Keratinocyte (primary cell): ENCODE measurements around the gene SIN3B. TPM values are rescaled to one million over a fixed set of nuclear protein-coding genes. Genes with fewer than 3 reads are reported as not detected.

Experiments used
- DNase-seq: peaks from one replicate; pipeline ENCODE4 v3.0.0-alpha.2; 2011; ENCODE audit warnings: low read depth, missing footprints, low spot score
- FAIRE-seq: peaks from 2 replicates; lab custom pipeline; 2011; peaks lifted over from hg19 to GRCh38; lab: Jason Lieb, UNC
- H2AFZ ChIP-seq: 2 replicates; pipeline ENCODE4 v1.6.0; 2012; ENCODE audit warnings: low read length, control low read depth, inconsistent platforms; ENCODE audit not compliant: control insufficient read depth
- H3K27ac ChIP-seq: 2 replicates; pipeline ENCODE4 v1.5.1; 2011; ENCODE audit warnings: low read length; ENCODE audit not compliant: control insufficient read depth, insufficient read depth
- H3K27me3 ChIP-seq: 3 replicates; pipeline ENCODE4 v1.6.0; 2011; ENCODE audit warnings: low read length; ENCODE audit not compliant: control insufficient read depth, insufficient read depth; ENCODE audit errors: extremely low read depth
- H3K36me3 ChIP-seq, 2 experiments: 2 replicates in 1 of 2; 3 replicates in 1 of 2; pipeline ENCODE4 v1.5.1; 2011; ENCODE audit warnings: low read length in 2 of 2, mild to moderate bottlenecking in 1 of 2; ENCODE audit not compliant: control insufficient read depth in 2 of 2, insufficient read depth in 2 of 2; ENCODE audit errors: extremely low read depth in 1 of 2
- H3K4me1 ChIP-seq: 3 replicates; pipeline ENCODE4 v1.5.1; 2011; ENCODE audit warnings: low read length; ENCODE audit not compliant: control insufficient read depth, insufficient read depth; ENCODE audit errors: extremely low read depth
- H3K4me2 ChIP-seq: 3 replicates; pipeline ENCODE4 v1.6.0; 2011; ENCODE audit warnings: low read depth, low read length; ENCODE audit not compliant: control insufficient read depth, insufficient read depth; ENCODE audit errors: extremely low read depth
- H3K4me3 ChIP-seq, 3 experiments: fragments of 200-600 bp in 1 of 3; sonication (generic) in 1 of 3; 2 replicates in 2 of 3; 3 replicates in 1 of 3; pipeline ENCODE4 v1.5.1; 2011 to 2016; ENCODE audit warnings: low read length in 3 of 3, mild to moderate bottlenecking in 3 of 3, control low read depth in 2 of 3, inconsistent platforms in 1 of 3, low read depth in 1 of 3, mixed read lengths in 1 of 3, mixed run types in 1 of 3, moderate library complexity in 1 of 3; ENCODE audit not compliant: control insufficient read depth in 2 of 3, insufficient read depth in 2 of 3; ENCODE audit errors: extremely low read depth in 1 of 3
- H3K79me2 ChIP-seq: 2 replicates; pipeline ENCODE4 v1.6.0; 2012; ENCODE audit warnings: low read length; ENCODE audit not compliant: control insufficient read depth, insufficient read depth
- H3K9ac ChIP-seq: 3 replicates; pipeline ENCODE4 v1.6.0; 2011; ENCODE audit warnings: low read length; ENCODE audit not compliant: control insufficient read depth, insufficient read depth; ENCODE audit errors: extremely low read depth
- H3K9me1 ChIP-seq: 3 replicates; pipeline ENCODE4 v1.6.0; 2011; ENCODE audit warnings: low read length; ENCODE audit not compliant: control insufficient read depth, insufficient read depth; ENCODE audit errors: extremely low read depth
- H3K9me3 ChIP-seq: 2 replicates; pipeline ENCODE4 v1.5.1; 2012; ENCODE audit warnings: low read depth, low read length; ENCODE audit not compliant: control insufficient read depth
- H4K20me1 ChIP-seq: 3 replicates; pipeline ENCODE4 v1.6.0; 2011; ENCODE audit warnings: low read length; ENCODE audit not compliant: control insufficient read depth, insufficient read depth; ENCODE audit errors: extremely low read depth
- CTCF ChIP-seq, 3 experiments: IDR thresholded peaks in 1 of 3; conservative IDR thresholded peaks in 1 of 3; optimal IDR thresholded peaks in 1 of 3; 2 replicates in 2 of 3; 3 replicates in 1 of 3; pipeline versions ENCODE3 to v1.5.1; 2011; ENCODE audit warnings: low read length in 3 of 3, mild to moderate bottlenecking in 3 of 3, moderate library complexity in 2 of 3, control low read depth in 1 of 3, inconsistent platforms in 1 of 3; ENCODE audit not compliant: insufficient read depth in 2 of 3; ENCODE audit errors: extremely low read depth in 1 of 3
- EZH2 ChIP-seq: IDR thresholded peaks from one replicate; pipeline ENCODE4 v1.6.1; 2012; ENCODE audit warnings: inconsistent platforms, mild to moderate bottlenecking, low read length, moderate library complexity
- dilution Hi-C: fragments of 300-500 bp; cut with MboI; formaldehyde crosslinking; loops from one replicate; pipeline ENCODE4 v1.7.0; 2020; ENCODE audit warnings: low sequenced_read_pairs; ENCODE audit not compliant: extremely low pct_ligation_motif_present
- polyA plus RNA-seq, 5 experiments: library from polyadenylated mRNA; depleted of rRNA in 3 of 5; stranded (reverse) in 3 of 5; stranded (forward) in 1 of 5; unstranded in 1 of 5; fragments of >200 nt; gene quantifications; 1 replicate in 1 of 5; 2 replicates in 3 of 5; 3 replicates in 1 of 5; pipeline versions ENCODE4 v1.2.1 to v1.2.3, GENCODE V29; 2011 to 2012; ENCODE audit warnings: missing spikeins in 2 of 5, low read depth in 1 of 5, low replicate concordance in 1 of 5

SIN3B gene
- polyA plus RNA-seq, 1 donor (not counting 4 experiments of a cell fraction or from before 2014, with no cell fraction given), result 30.9 TPM

- DNase-seq (no peak), FAIRE-seq (no peak)
- Histone ChIP-seq H3K9me3 (peaks cover 7% of the 10 kb centered on the region), H3K4me1 (peaks cover 8% of the 10 kb centered on the region), H3K27me3 (no peaks in the 10 kb centered on the region), H3K9me1 (no peaks in the 10 kb centered on the region), H4K20me1 (no peaks in the 10 kb centered on the region), H3K4me3 (no peak overlapping the region), H3K79me2 (no peaks in the 10 kb centered on the region), H3K4me2 (no peak overlapping the region), H3K27ac (no peak overlapping the region), H3K36me3 (peaks cover 19 to 32% of the 10 kb centered on the region in 2 experiments), H2AFZ (no peak overlapping the region), H3K9ac (no peak overlapping the region)
- TF ChIP-seq EZH2, result no peak
- no peak for TF ChIP-seq CTCF (optimal IDR thresholded peaks at IDR 0.05 in 1 of 3, IDR thresholded peaks at IDR 0.05 in 1 of 3, conservative IDR thresholded peaks at IDR 0.05 in 1 of 3; ENCODE audit: extremely low read depth in 1 of 3, insufficient read depth in 2 of 3, low read length in 3 of 3)
- dilution Hi-C loops, result no loop called here
Measured at GRCh38 chr19:16880884-16881554, 51.8 kb downstream of the SIN3B start.

- Histone ChIP-seq H3K27ac (no peak overlapping the region), H3K4me1 (peaks cover 8% of the 10 kb centered on the region), H3K27me3 (no peaks in the 10 kb centered on the region), H3K4me3 (no peak overlapping the region), H4K20me1 (no peaks in the 10 kb centered on the region), H3K79me2 (no peaks in the 10 kb centered on the region), H3K9me1 (no peaks in the 10 kb centered on the region), H3K36me3 (peaks cover 12 to 23% of the 10 kb centered on the region in 2 experiments), H3K4me2 (no peak overlapping the region), H3K9me3 (peaks cover 7% of the 10 kb centered on the region), H2AFZ (no peak overlapping the region), H3K9ac (no peak overlapping the region)
- dilution Hi-C loops, result no loop called here
- FAIRE-seq (no peak), DNase-seq (no peak)
- no peak for TF ChIP-seq CTCF (optimal IDR thresholded peaks at IDR 0.05 in 1 of 3, IDR thresholded peaks at IDR 0.05 in 1 of 3, conservative IDR thresholded peaks at IDR 0.05 in 1 of 3; ENCODE audit: extremely low read depth in 1 of 3, insufficient read depth in 2 of 3, low read length in 3 of 3)
- no peak for TF ChIP-seq EZH2
Measured at GRCh38 chr19:16882146-16882545, 52.9 kb downstream of the SIN3B start.
